Smooth muscle cell (in vitro differentiated cells): ENCODE data around the gene LIPG. TPM values are rescaled to one million over a fixed set of nuclear protein-coding genes. Genes with fewer than 3 reads are reported as not detected.

Experiments used
- DNase-seq: peaks from one replicate; lab custom pipeline; 2025; ENCODE audit not compliant: unreplicated experiment; lab: John Stamatoyannopoulos, UW
- H2AFZ ChIP-seq: fragments of 200-600 bp; sonication (generic); 2 replicates; pipeline ENCODE4 v1.6.0; 2016; ENCODE audit warnings: antibody characterized with exemption, low read depth, mild to moderate bottlenecking
- H3F3A ChIP-seq: fragments of 200-600 bp; sonication (generic); 2 replicates; pipeline ENCODE4 v1.6.0; 2017; ENCODE audit warnings: antibody characterized with exemption, low read depth
- H3K27ac ChIP-seq: fragments of 200-600 bp; sonication (generic); 2 replicates; pipeline ENCODE4 v1.5.1; 2016; ENCODE audit warnings: low read depth, mild to moderate bottlenecking
- H3K27me3 ChIP-seq: fragments of 200-600 bp; sonication (generic); 2 replicates; pipeline ENCODE4 v1.6.1; 2016; ENCODE audit warnings: low read depth, mild to moderate bottlenecking
- H3K36me3 ChIP-seq: fragments of 200-600 bp; sonication (generic); 2 replicates; pipeline ENCODE4 v1.5.1; 2016; ENCODE audit warnings: low read depth
- H3K4me1 ChIP-seq: fragments of 200-600 bp; sonication (generic); 2 replicates; pipeline ENCODE4 v1.5.1; 2016; ENCODE audit warnings: low read depth
- H3K4me2 ChIP-seq: fragments of 200-600 bp; sonication (generic); 2 replicates; pipeline ENCODE4 v1.6.0; 2016; ENCODE audit warnings: mild to moderate bottlenecking
- H3K4me3 ChIP-seq: fragments of 200-600 bp; sonication (generic); 2 replicates; pipeline ENCODE4 v1.5.1; 2016; ENCODE audit warnings: mild to moderate bottlenecking
- H3K79me2 ChIP-seq: fragments of 200-600 bp; sonication (generic); 2 replicates; pipeline ENCODE4 v1.6.0; 2016; ENCODE audit warnings: low read depth, mild to moderate bottlenecking
- H3K9ac ChIP-seq: fragments of 200-600 bp; sonication (generic); 2 replicates; pipeline ENCODE4 v1.6.0; 2016; ENCODE audit warnings: low read depth
- H3K9me3 ChIP-seq: fragments of 200-600 bp; sonication (generic); replicated peaks from 2 replicates; pipeline ENCODE4 v1.5.1; 2016; ENCODE audit warnings: low read depth
- H4K20me1 ChIP-seq: fragments of 200-600 bp; sonication (generic); 2 replicates; pipeline ENCODE4 v1.6.0; 2016; ENCODE audit warnings: low read depth
- WGBS: methylation state at CpG from one replicate; pipeline ENCODE4 v1.1.7; 2016; ENCODE audit warnings: low lambda C conversion rate; 5-methylcytosine and 5-hydroxymethylcytosine counted together
- polyA plus RNA-seq: library from polyadenylated mRNA; unstranded; fragments of >200 nt; fragmentation: Nextera tagmentation; extraction: Ambion mirVana; gene quantifications from 2 replicates; pipeline ENCODE4 v1.2.1, GENCODE V29; 2016
- total RNA-seq: library from RNA; depleted of rRNA; stranded (reverse); fragments of >200 nt; gene quantifications from 2 replicates; pipeline ENCODE4 v1.2.3, GENCODE V29; 2014
- TF ChIP-seq, protein P1 (sequence below): fragments of 200-600 bp; sonication (generic); IDR thresholded peaks from 2 replicates; pipeline ENCODE4 v1.5.1; 2017; ENCODE audit warnings: borderline replicate concordance, mild to moderate bottlenecking, antibody characterized with exemption; ENCODE audit not compliant: insufficient read depth, poor library complexity, severe bottlenecking

Gene LIPG
- total and polyA plus RNA-seq, 2 experiments from 2014 or later: 15.3 to 25.6 TPM

- no peak overlapping the region for H3K27ac ChIP-seq
- no peaks in the 10 kb centered on the region for H3K79me2 ChIP-seq
- peaks cover 6% of the 10 kb centered on the region for H3F3A ChIP-seq
- no peak overlapping the region for H3K9ac ChIP-seq
- no peak overlapping the region for H3K4me2 ChIP-seq
- 87% methylated on average over 4 of the region's 4 CpGs for WGBS
- peaks cover under 1% of the 10 kb centered on the region for H3K4me1 ChIP-seq
- no peak for DNase-seq
- TF ChIP-seq, protein P1, sequence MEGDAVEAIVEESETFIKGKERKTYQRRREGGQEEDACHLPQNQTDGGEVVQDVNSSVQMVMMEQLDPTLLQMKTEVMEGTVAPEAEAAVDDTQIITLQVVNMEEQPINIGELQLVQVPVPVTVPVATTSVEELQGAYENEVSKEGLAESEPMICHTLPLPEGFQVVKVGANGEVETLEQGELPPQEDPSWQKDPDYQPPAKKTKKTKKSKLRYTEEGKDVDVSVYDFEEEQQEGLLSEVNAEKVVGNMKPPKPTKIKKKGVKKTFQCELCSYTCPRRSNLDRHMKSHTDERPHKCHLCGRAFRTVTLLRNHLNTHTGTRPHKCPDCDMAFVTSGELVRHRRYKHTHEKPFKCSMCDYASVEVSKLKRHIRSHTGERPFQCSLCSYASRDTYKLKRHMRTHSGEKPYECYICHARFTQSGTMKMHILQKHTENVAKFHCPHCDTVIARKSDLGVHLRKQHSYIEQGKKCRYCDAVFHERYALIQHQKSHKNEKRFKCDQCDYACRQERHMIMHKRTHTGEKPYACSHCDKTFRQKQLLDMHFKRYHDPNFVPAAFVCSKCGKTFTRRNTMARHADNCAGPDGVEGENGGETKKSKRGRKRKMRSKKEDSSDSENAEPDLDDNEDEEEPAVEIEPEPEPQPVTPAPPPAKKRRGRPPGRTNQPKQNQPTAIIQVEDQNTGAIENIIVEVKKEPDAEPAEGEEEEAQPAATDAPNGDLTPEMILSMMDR: no peak
- no peaks in the 10 kb centered on the region for H3K27me3 ChIP-seq
- H2AFZ ChIP-seq: no peak overlapping the region
- no peaks in the 10 kb centered on the region for H3K36me3 ChIP-seq
- H4K20me1 ChIP-seq: no peaks in the 10 kb centered on the region
- H3K4me3 ChIP-seq: no peak overlapping the region
- H3K9me3 ChIP-seq: no peaks in the 10 kb centered on the region
Observed at GRCh38 chr18:49591775-49592174, 29.9 kb downstream of the LIPG start.

GRCh38 chr18:49596687-49597086 lies 34.8 kb downstream of the LIPG start:
- H3K4me1 ChIP-seq: peaks cover 10% of the 10 kb centered on the region
- H4K20me1 ChIP-seq: no peaks in the 10 kb centered on the region
- 84% methylated on average over 3 of the region's 3 CpGs for WGBS
- no peaks in the 10 kb centered on the region for H3K27me3 ChIP-seq
- peaks cover 15% of the 10 kb centered on the region for H3F3A ChIP-seq
- TF ChIP-seq, protein P1: no peak
- peak overlapping the region; percentile 70 for H3K27ac ChIP-seq
- no peak for DNase-seq
- H3K4me3 ChIP-seq: no peak overlapping the region
- H3K9me3 ChIP-seq: no peaks in the 10 kb centered on the region
- H3K4me2 ChIP-seq: no peak overlapping the region
- H3K79me2 ChIP-seq: no peaks in the 10 kb centered on the region
- H3K36me3 ChIP-seq: no peaks in the 10 kb centered on the region
- no peak overlapping the region for H2AFZ ChIP-seq
- no peak overlapping the region for H3K9ac ChIP-seq

DNA sequence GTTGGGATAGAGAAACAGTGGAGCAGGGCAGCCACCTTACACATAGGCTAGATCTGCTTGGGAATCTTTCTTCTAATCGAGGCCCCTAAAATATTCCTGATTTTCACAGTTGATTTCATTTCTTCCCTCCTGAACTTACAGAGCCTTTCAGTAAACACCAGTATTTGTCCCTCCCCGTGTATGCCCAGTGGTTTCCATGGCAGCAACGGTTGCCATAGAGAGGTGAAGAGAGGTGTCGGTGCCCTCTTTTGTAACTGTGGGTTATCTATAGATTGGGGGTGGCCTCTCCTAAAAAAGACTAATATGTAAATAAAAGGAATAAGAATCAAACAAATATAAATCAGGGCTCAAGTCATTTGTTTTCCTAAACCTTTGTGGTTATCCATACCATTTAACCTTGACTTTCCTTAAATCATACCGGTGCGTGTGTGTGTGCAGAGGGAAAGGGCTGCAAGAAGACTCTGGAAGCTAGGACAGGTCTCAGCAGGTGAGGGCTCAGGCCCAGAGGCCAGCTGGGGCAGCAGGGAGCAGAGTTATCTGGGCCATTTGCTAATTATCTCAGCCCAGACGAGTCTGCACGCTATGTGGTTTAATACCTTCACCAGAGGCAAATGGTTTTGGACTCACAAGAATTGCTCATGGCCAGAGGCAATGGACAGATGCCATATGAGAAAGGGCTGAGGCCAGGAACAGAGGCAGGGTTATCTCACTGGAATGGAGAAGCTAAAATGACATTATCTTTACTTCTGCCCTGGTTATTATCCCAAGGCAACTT lies 35.5 kb downstream of the LIPG start:
- no peak overlapping the region for H2AFZ ChIP-seq
- TF ChIP-seq, protein P1: no peak
- no peak overlapping the region for H3K9ac ChIP-seq

GRCh38 chr18:49601211-49601610 lies 39.4 kb downstream of the LIPG start:
- TF ChIP-seq, protein P1: no peak
- no peaks in the 10 kb centered on the region for H4K20me1 ChIP-seq
- 98% methylated on average over 4 of the region's 4 CpGs for WGBS
- no peaks in the 10 kb centered on the region for H3K36me3 ChIP-seq
- H3K79me2 ChIP-seq: no peaks in the 10 kb centered on the region
- no peak overlapping the region for H3K4me3 ChIP-seq
- H3K9me3 ChIP-seq: no peaks in the 10 kb centered on the region
- no peaks in the 10 kb centered on the region for H3K27me3 ChIP-seq
- H2AFZ ChIP-seq: no peak overlapping the region
- no peak for DNase-seq
- H3K9ac ChIP-seq: no peak overlapping the region
- H3K4me1 ChIP-seq: peaks cover 10% of the 10 kb centered on the region
- H3K27ac ChIP-seq: no peak overlapping the region
- peaks cover 10% of the 10 kb centered on the region for H3F3A ChIP-seq
- H3K4me2 ChIP-seq: no peak overlapping the region

More for the DNA sequence above, 35.5 kb downstream of the LIPG start:
- Histone ChIP-seq H4K20me1 (no peaks in the 10 kb centered on the region), H3F3A (peaks cover 11% of the 10 kb centered on the region), H3K27ac (peak overlapping the region; percentile 70), H3K4me3 (no peak overlapping the region), H3K4me1 (peaks cover 10% of the 10 kb centered on the region), H3K9me3 (no peaks in the 10 kb centered on the region), H3K4me2 (peak overlapping the region; percentile 17), H3K36me3 (no peaks in the 10 kb centered on the region), H3K79me2 (no peaks in the 10 kb centered on the region), H3K27me3 (no peaks in the 10 kb centered on the region)
- no peak for DNase-seq
- 52% methylated on average over 8 of the region's 8 CpGs for WGBS
